Heart left ventricle (tissue), 13 donors: Measurements from ENCODE around the gene ACVR1.
A peak's percentile ranks its signal among the peaks of the same experiment; 100 is the strongest.

Source experiments
- CTCF ChIP-seq, 12 donors: fragments of 200-600 bp; sonication (generic) in 4 of 12; IDR thresholded peaks; one replicate each; pipeline versions ENCODE4 v1.5.0 to v1.8.0; 2018 to 2022; ENCODE audit warnings: antibody characterized with exemption in 12 of 12, mild to moderate bottlenecking in 5 of 12
- POLR2A ChIP-seq, 2 donors: fragments of 450-650 bp; IDR thresholded peaks; one replicate each; pipeline ENCODE4 v1.6.1; 2017; ENCODE audit warnings: antibody characterized with exemption in 2 of 2, mild to moderate bottlenecking in 2 of 2, moderate library complexity in 2 of 2
- donor health status: ischemic (EF 13 %, LVEDD 7.1; RV severe dilation, severe dysfunction).
- donor health status: DM: no; HTN: yes; CAD: no.
- donor health status: DM: no; HTN: no; CAD: no.
- donor health status: ischemic (EF 25% LVEDD 6.9; RV normal size, moderate dysfunction).
- donor health status: ischemic (EF 25% LVEDD 5.7; RV mildly dilated, moderate dysfunction).
- donor health status: ischemic (EF 35%, LVEDD 5.7; RV mildly dilated, moderate dysfunction).
- donor health status: nonischemic (EF 11% LVEDD 7.7; RV severe dilation, severe dysfunction).
- donor health status: DM: yes; HTN: yes; CAD: no.
- donor health status: PGD.
- donor health status: ischemic (EF 29% LVEDD 5.4; RV normal size, mild dysfunction).
- donor health status: nonischemic (EF 23%, LVEDD 6.1; RV moderate dilation, normal function).

- TF ChIP-seq CTCF (IDR thresholded peaks at IDR 0.05) (peak in 4 of 12 donors; percentile 13 to 30 (median 28)), POLR2A (IDR thresholded peaks at IDR 0.05) (no peak)
Measured at GRCh38 chr2:157840568-157841156, 35.5 kb downstream of the ACVR1 start.
